HepG2 (cell line): ENCODE measurements around the gene PNLDC1. TPM values are rescaled to one million over a fixed set of nuclear protein-coding genes. Genes with fewer than 3 reads are reported as not detected.

ENCODE experiments used
- ATAC-seq: fragments of 200-7000 bp; cut with Tn5 transposase; 3 replicates; pipeline ENCODE4 v1.9.1; 2020; ENCODE audit warnings: mild to moderate bottlenecking, moderate library complexity
- BruUV-seq: library from RNA; stranded (reverse); fragments of 400-500 nt; replicated peaks from 2 replicates; lab custom pipeline; 2021; lab: Mats Ljungman, UMichigan
- CTCF ChIA-PET: fragments of 300-600 bp; formaldehyde crosslinking; extraction: SDS; loops from one replicate; lab custom pipeline; 2021; ENCODE audit warnings: low total read pairs, inconsistent platforms, low intra/inter-chr PET ratio; lab: Yijun Ruan, JAX
- POLR2A ChIA-PET: fragments of 350-600 bp; sonication (Branson Sonifier 250); formaldehyde crosslinking; loops from one replicate; lab custom pipeline; 2020; ENCODE audit warnings: antibody characterized with exemption, inconsistent platforms; lab: Yijun Ruan, JAX
- DNase-seq: peaks from one replicate; pipeline ENCODE4 v3.0.0-alpha.2; 2015; ENCODE audit warnings: low spot score
- FAIRE-seq: peaks from 3 replicates; lab custom pipeline; 2011; peaks lifted over from hg19 to GRCh38; lab: Jason Lieb, UNC
- H2AFZ ChIP-seq: one replicate; pipeline ENCODE4 v1.6.1; 2011; ENCODE audit warnings: low read length, inconsistent platforms
- H3K27ac ChIP-seq: fragments of 300-600 bp; 3 replicates; pipeline ENCODE4 v1.8.0; 2011; ENCODE audit warnings: mixed run types, mild to moderate bottlenecking, mixed read lengths, low read length, inconsistent platforms; ENCODE audit not compliant: insufficient read depth; ENCODE audit errors: extremely low read length
- H3K27me3 ChIP-seq, 2 experiments: fragments of 200-600 bp in 1 of 2; 2 replicates in 1 of 2; 3 replicates in 1 of 2; pipeline versions ENCODE4 v1.6.0 to v1.8.0; 2011; ENCODE audit warnings: low read length in 2 of 2, mild to moderate bottlenecking in 2 of 2, moderate library complexity in 2 of 2, inconsistent platforms in 1 of 2; ENCODE audit not compliant: insufficient read depth in 2 of 2, control insufficient read depth in 1 of 2
- H3K36me3 ChIP-seq, 2 experiments: fragments of 200-600 bp in 1 of 2; replicated peaks in 1 of 2; 2 replicates in 1 of 2; 3 replicates in 1 of 2; pipeline versions ENCODE4 v1.5.1 to v1.8.0; 2011; ENCODE audit warnings: low read length in 2 of 2, inconsistent platforms in 1 of 2; ENCODE audit not compliant: insufficient read depth in 2 of 2, control insufficient read depth in 1 of 2
- H3K4me1 ChIP-seq: 2 replicates; pipeline ENCODE4 v1.5.1; 2012; ENCODE audit warnings: low read length, inconsistent platforms; ENCODE audit not compliant: insufficient read depth
- H3K4me2 ChIP-seq: 2 replicates; pipeline ENCODE4 v1.6.0; 2011; ENCODE audit warnings: low read depth, low read length, inconsistent platforms
- H3K4me3 ChIP-seq, 3 experiments: fragments of 200-600 bp in 1 of 3; sonication (generic), shearing (Covaris generic) in 1 of 3; replicated peaks in 1 of 3; 2 replicates each; pipeline ENCODE4 v1.5.1; 2011 to 2016; ENCODE audit warnings: low read length in 3 of 3, inconsistent platforms in 2 of 3, low read depth in 2 of 3, mild to moderate bottlenecking in 2 of 3, control low read depth in 1 of 3, mixed read lengths in 1 of 3; ENCODE audit not compliant: insufficient read depth in 1 of 3
- H3K79me2 ChIP-seq: one replicate; pipeline ENCODE4 v1.6.1; 2011; ENCODE audit warnings: low read length, inconsistent platforms; ENCODE audit not compliant: insufficient read depth
- H3K9ac ChIP-seq: 2 replicates; pipeline ENCODE4 v1.6.0; 2011; ENCODE audit warnings: mild to moderate bottlenecking, low read depth, low read length, inconsistent platforms; ENCODE audit not compliant: insufficient read depth
- H3K9me3 ChIP-seq: 2 replicates; pipeline ENCODE4 v1.5.1; 2012; ENCODE audit warnings: mild to moderate bottlenecking, low read length
- H4K20me1 ChIP-seq: 2 replicates; pipeline ENCODE4 v1.6.0; 2011; ENCODE audit warnings: inconsistent platforms, mild to moderate bottlenecking, low read length, moderate library complexity; ENCODE audit not compliant: insufficient read depth
- ATM ChIP-seq: fragments of 450-650 bp; IDR thresholded peaks from 2 replicates; pipeline ENCODE4 v1.7.1; 2017; ENCODE audit warnings: mild to moderate bottlenecking, borderline replicate concordance
- HNF4A ChIP-seq: sonication (generic); formaldehyde crosslinking; IDR thresholded peaks from 2 replicates; pipeline ENCODE4 v1.4.0; 2020; ENCODE audit warnings: missing genetic modification reagents
- HNRNPUL1 ChIP-seq: fragments of 200-400 bp; formaldehyde crosslinking; IDR thresholded peaks from 2 replicates; pipeline ENCODE4 v1.6.1; 2017; ENCODE audit warnings: low read depth, mild to moderate bottlenecking, low read length, moderate library complexity
- KDM2A ChIP-seq: sonication (generic); formaldehyde crosslinking; IDR thresholded peaks from 2 replicates; pipeline ENCODE4 v1.4.0; 2020; ENCODE audit warnings: low read depth, missing genetic modification reagents, borderline replicate concordance
- MAZ ChIP-seq, 2 experiments: sonication (generic) in 1 of 2; formaldehyde crosslinking in 1 of 2; IDR thresholded peaks; 2 replicates each; pipeline versions ENCODE4 v1.5.0 to v1.6.1; 2012 to 2020; ENCODE audit warnings: low read depth in 2 of 2, mild to moderate bottlenecking in 2 of 2, borderline replicate concordance in 1 of 2, improper control_type of control experiment in 1 of 2, low read length in 1 of 2, missing genetic modification reagents in 1 of 2, moderate library complexity in 1 of 2
- NFATC3 ChIP-seq: sonication (generic); formaldehyde crosslinking; IDR thresholded peaks from 2 replicates; pipeline ENCODE4 v1.5.1; 2020; ENCODE audit warnings: mild to moderate bottlenecking, missing genetic modification reagents
- PLSCR1 ChIP-seq: sonication (generic); formaldehyde crosslinking; IDR thresholded peaks from 2 replicates; pipeline ENCODE4 v1.5.0; 2020; ENCODE audit warnings: missing genetic modification reagents, mild to moderate bottlenecking, borderline replicate concordance
- SNRNP70 ChIP-seq: fragments of 200-400 bp; formaldehyde crosslinking; IDR thresholded peaks from 2 replicates; pipeline ENCODE4 v1.6.1; 2017; ENCODE audit warnings: mild to moderate bottlenecking, low read depth, low read length, moderate library complexity
- SUZ12 ChIP-seq: fragments of 150-350 bp; IDR thresholded peaks from 2 replicates; pipeline ENCODE4 v1.6.1; 2014; ENCODE audit warnings: low read depth, low read length
- TCF12 ChIP-seq, 2 experiments: fragments of 450-650 bp in 1 of 2; sonication (generic) in 1 of 2; formaldehyde crosslinking in 1 of 2; IDR thresholded peaks; 2 replicates each; pipeline versions ENCODE4 v1.6.1 to v1.8.0; 2017 to 2022; ENCODE audit warnings: antibody characterized with exemption in 1 of 2, mild to moderate bottlenecking in 1 of 2, missing genetic modification reagents in 1 of 2, moderate library complexity in 1 of 2
- ZMYM2 ChIP-seq: sonication (generic); formaldehyde crosslinking; IDR thresholded peaks from 2 replicates; pipeline ENCODE4 v1.8.0; 2022; ENCODE audit warnings: mild to moderate bottlenecking, missing genetic modification reagents
- ZNF552 ChIP-seq: sonication (generic); formaldehyde crosslinking; IDR thresholded peaks from 2 replicates; pipeline ENCODE4 v1.9.0; 2022; ENCODE audit warnings: missing genetic modification reagents, mild to moderate bottlenecking, borderline replicate concordance
- ZNF674 ChIP-seq: sonication (generic); formaldehyde crosslinking; IDR thresholded peaks from 2 replicates; pipeline ENCODE4 v1.5.0; 2020; ENCODE audit warnings: low read depth, mild to moderate bottlenecking, missing genetic modification reagents
- WGBS: methylation state at CpG from one replicate; pipeline ENCODE4 v1.1.6; 2017; ENCODE audit warnings: low lambda C conversion rate; 5-methylcytosine and 5-hydroxymethylcytosine counted together
- in situ Hi-C: cut with HindIII; loops from 2 replicates; pipeline ENCODE4 v1.10.0; 2017; ENCODE audit warnings: low pct_unique_long_range_greater_than_20kb; ENCODE audit not compliant: extremely low pct_ligation_motif_present
- intact Hi-C: fragments of 100-400 bp; cut with micrococcal nuclease; formaldehyde crosslinking; loops from one replicate; pipeline ENCODE4 v1.10.0; 2022; ENCODE audit not compliant: unreplicated experiment
- polyA plus RNA-seq, 8 experiments: library from polyadenylated mRNA; depleted of rRNA in 3 of 8; stranded (reverse) in 7 of 8; unstranded in 1 of 8; fragments of >200 nt; fragmentation: Illumina TruSeq in 4 of 8; extraction: Trizol in 4 of 8; gene quantifications; 2 replicates each; pipeline versions ENCODE4 v1.2.1 to v1.2.3, GENCODE V29; 2011 to 2016; ENCODE audit warnings: low read depth in 4 of 8, missing spikeins in 1 of 8, mixed read lengths in 1 of 8; ENCODE audit not compliant: insufficient read depth in 1 of 8
- total RNA-seq, 5 experiments: library from RNA; depleted of rRNA; stranded (reverse); fragments of >200 nt; fragmentation: Illumina TruSeq; extraction: Trizol; gene quantifications; 2 replicates each; pipeline ENCODE4 v1.2.3, GENCODE V29; 2016; ENCODE audit warnings: low read depth in 1 of 5
- TF ChIP-seq, protein P1 (sequence below): IDR thresholded peaks from 2 replicates; pipeline ENCODE4 v1.6.1; 2016; ENCODE audit warnings: low read depth, control low read depth
- TF ChIP-seq, protein P2 (sequence below): sonication (generic); formaldehyde crosslinking; IDR thresholded peaks from 2 replicates; pipeline ENCODE4 v1.5.1; 2020; ENCODE audit warnings: mild to moderate bottlenecking, missing genetic modification reagents, moderate library complexity

PNLDC1 gene
- total and polyA plus RNA-seq, 2 of the 13 experiments (the other 11 are each of a cell fraction or from before 2014, with no cell fraction given): not detected

- TF ChIP-seq PLSCR1 (CRISPR knock-in tag) (no peak), HNRNPUL1 (no peak; the same call in 1 of the 2 replicates)
Measured at GRCh38 chr6:159789377-159790148, 10.5 kb upstream of the PNLDC1 start, which contains the start of gene TCP1 (continued).

- POLR2A ChIA-PET: interaction anchor here (0.6 to 7.1 kb wide), 33 partner anchors 8 to 790 kb away, joined by 3 to 165 read pairs (median 6); partner anchors contain the start of genes ACAT2, PNLDC1, RSPH3 and SOD2
- peak; percentile 93 for ATAC-seq
- no peak for TF ChIP-seq ZMYM2 (CRISPR knock-in tag)
- no peak for TF ChIP-seq ATM
- TF ChIP-seq, protein P1, sequence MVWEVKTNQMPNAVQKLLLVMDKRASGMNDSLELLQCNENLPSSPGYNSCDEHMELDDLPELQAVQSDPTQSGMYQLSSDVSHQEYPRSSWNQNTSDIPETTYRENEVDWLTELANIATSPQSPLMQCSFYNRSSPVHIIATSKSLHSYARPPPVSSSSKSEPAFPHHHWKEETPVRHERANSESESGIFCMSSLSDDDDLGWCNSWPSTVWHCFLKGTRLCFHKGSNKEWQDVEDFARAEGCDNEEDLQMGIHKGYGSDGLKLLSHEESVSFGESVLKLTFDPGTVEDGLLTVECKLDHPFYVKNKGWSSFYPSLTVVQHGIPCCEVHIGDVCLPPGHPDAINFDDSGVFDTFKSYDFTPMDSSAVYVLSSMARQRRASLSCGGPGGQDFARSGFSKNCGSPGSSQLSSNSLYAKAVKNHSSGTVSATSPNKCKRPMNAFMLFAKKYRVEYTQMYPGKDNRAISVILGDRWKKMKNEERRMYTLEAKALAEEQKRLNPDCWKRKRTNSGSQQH (CRISPR knock-in tag): peak; percentile 46; the same call in 1 of the 2 replicates
- no peak for TF ChIP-seq NFATC3 (CRISPR knock-in tag)
- TF ChIP-seq HNF4A (CRISPR knock-in tag): no peak
- no peak for TF ChIP-seq TCF12 (IDR thresholded peaks at IDR 0.05)
- no peak for TF ChIP-seq TCF12 (CRISPR knock-in tag; IDR thresholded peaks at IDR 0.05)
- TF ChIP-seq SUZ12: no peak
- TF ChIP-seq SNRNP70: no peak
- TF ChIP-seq, protein P2, sequence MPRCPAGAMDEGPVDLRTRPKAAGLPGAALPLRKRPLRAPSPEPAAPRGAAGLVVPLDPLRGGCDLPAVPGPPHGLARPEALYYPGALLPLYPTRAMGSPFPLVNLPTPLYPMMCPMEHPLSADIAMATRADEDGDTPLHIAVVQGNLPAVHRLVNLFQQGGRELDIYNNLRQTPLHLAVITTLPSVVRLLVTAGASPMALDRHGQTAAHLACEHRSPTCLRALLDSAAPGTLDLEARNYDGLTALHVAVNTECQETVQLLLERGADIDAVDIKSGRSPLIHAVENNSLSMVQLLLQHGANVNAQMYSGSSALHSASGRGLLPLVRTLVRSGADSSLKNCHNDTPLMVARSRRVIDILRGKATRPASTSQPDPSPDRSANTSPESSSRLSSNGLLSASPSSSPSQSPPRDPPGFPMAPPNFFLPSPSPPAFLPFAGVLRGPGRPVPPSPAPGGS (CRISPR knock-in tag): peak; percentile 32; the same call in 1 of the 2 replicates
- no peak for TF ChIP-seq ZNF674 (CRISPR knock-in tag)
- no peak for TF ChIP-seq MAZ (IDR thresholded peaks at IDR 0.05; ENCODE audit: borderline replicate concordance, low read depth, low read length)
- TF ChIP-seq MAZ (CRISPR knock-in tag; IDR thresholded peaks at IDR 0.05; ENCODE audit: low read depth): no peak; the same call in 1 of the 2 replicates
- peak; percentile 59; the same call in 1 of the 2 replicates for TF ChIP-seq KDM2A (CRISPR knock-in tag)
- TF ChIP-seq ZNF552 (CRISPR knock-in tag): no peak
Measured at GRCh38 chr6:159790149-159790955, 9.7 kb upstream of the PNLDC1 start, which contains the start of gene MRPL18. MRPL18 (plus strand) TSS chr6:159790467; CDS start chr6:159790588, 121 bp downstream.

More at GRCh38 chr6:159790149-159790955, 9.7 kb upstream of the PNLDC1 start, which contains the start of gene MRPL18:
- intact Hi-C loops (loop anchor here (1.0 to 5.0 kb wide), 3 partner anchors 16 to 99 kb away; no protein-coding TSS in a partner anchor), in situ Hi-C loops (loop anchor here (5.0 kb wide), 1 partner anchor 98 kb away; the partner anchor contains the start of gene SOD2)
- Histone ChIP-seq H3K79me2 (peaks cover 80% of the 10 kb centered on the region), H3K9me3 (no peaks in the 10 kb centered on the region), H3K4me1 (peaks cover 71% of the 10 kb centered on the region), H2AFZ (peak within 1 kb of the TSS; percentile 55), H4K20me1 (peaks cover 21% of the 10 kb centered on the region), H3K9ac (peak within 1 kb of the TSS; percentile 92), H3K4me3 (peak within 1 kb of the TSS; percentile 91 to 94 (median 93)), H3K27me3 (no peaks in the 10 kb centered on the region; a peak in 1 of 5 replicates), H3K27ac (peak within 1 kb of the TSS; percentile 91), H3K4me2 (peak within 1 kb of the TSS; percentile 99), H3K36me3 (peaks cover 2 to 24% of the 10 kb centered on the region in 2 experiments; a peak in 4 of 5 replicates)
- FAIRE-seq (peak; percentile 76), DNase-seq (peak; percentile 99)
- TSS peak; percentile 58 for BruUV-seq
- WGBS: under 1% methylated on average over 27 of the region's 56 CpGs
- CTCF ChIA-PET: no interaction called here
